ENCODE results near the gene ATP6V1B1. TPM values are rescaled to one million over a fixed set of nuclear protein-coding genes. Genes with fewer than 3 reads are reported as not detected.

ATP6V1B1 gene
- total RNA-seq, 1 experiment from 2014 or later, result 6.5 TPM

- CTCF ChIA-PET, result no interaction called here
- POLR2A ChIA-PET (ENCODE audit: low non-redundant PET), result no interaction called here
- Histone ChIP-seq H3K4me1 (ENCODE audit: insufficient read depth, low read length, poor library complexity, severe bottlenecking) (no peaks in the 10 kb centered on the region), H3K27ac (ENCODE audit: low read depth, low read length, poor library complexity, severe bottlenecking) (no peak overlapping the region), H3K9me3 (ENCODE audit: low read depth, low read length, poor library complexity, severe bottlenecking) (no peaks in the 10 kb centered on the region), H3K27me3 (replicated peaks; ENCODE audit: insufficient read depth, low read depth, low read length, poor library complexity) (no peaks in the 10 kb centered on the region), H3K36me3 (ENCODE audit: insufficient read depth, low read length, poor library complexity, severe bottlenecking) (no peaks in the 10 kb centered on the region), H3K4me3 (ENCODE audit: low read depth, low read length, poor library complexity, severe bottlenecking) (no peak overlapping the region)
- no peak for DNase-seq (ENCODE audit: low spot score)
- no TSS peak for BruUV-seq (replicated peaks)
- TF ChIP-seq EZH2 (IDR thresholded peaks at IDR 0.05; ENCODE audit: borderline replicate concordance, low read depth, low read length, poor library complexity, severe bottlenecking) (no peak), CTCF (conservative IDR thresholded peaks at IDR 0.05; ENCODE audit: low read depth, low read length) (no peak)
- intact Hi-C loops (cut with micrococcal nuclease; ENCODE audit: unreplicated experiment), result no loop called here
Observed at GRCh38 chr2:70960833-70961647, 25.3 kb downstream of the ATP6V1B1 start.

- POLR2A ChIA-PET (ENCODE audit: low non-redundant PET), result no interaction called here
- CTCF ChIA-PET, result no interaction called here
- no TSS peak for BruUV-seq (replicated peaks)
- TF ChIP-seq EZH2 (IDR thresholded peaks at IDR 0.05; ENCODE audit: borderline replicate concordance, low read depth, low read length, poor library complexity, severe bottlenecking), result no peak
- no peak for TF ChIP-seq CTCF (conservative IDR thresholded peaks at IDR 0.05; ENCODE audit: low read depth, low read length)
- Histone ChIP-seq H3K4me3 (ENCODE audit: low read depth, low read length, poor library complexity, severe bottlenecking) (no peak overlapping the region), H3K9me3 (ENCODE audit: low read depth, low read length, poor library complexity, severe bottlenecking) (no peaks in the 10 kb centered on the region), H3K4me1 (ENCODE audit: insufficient read depth, low read length, poor library complexity, severe bottlenecking) (no peaks in the 10 kb centered on the region), H3K27ac (ENCODE audit: low read depth, low read length, poor library complexity, severe bottlenecking) (no peak overlapping the region), H3K27me3 (replicated peaks; ENCODE audit: insufficient read depth, low read depth, low read length, poor library complexity) (no peaks in the 10 kb centered on the region), H3K36me3 (ENCODE audit: insufficient read depth, low read length, poor library complexity, severe bottlenecking) (no peaks in the 10 kb centered on the region)
- DNase-seq (ENCODE audit: low spot score), result no peak
- intact Hi-C loops (cut with micrococcal nuclease; ENCODE audit: unreplicated experiment), result no loop called here
Observed at GRCh38 chr2:70961648-70961994, 25.9 kb downstream of the ATP6V1B1 start.

GRCh38 chr2:70962211-70962884 lies 26.6 kb downstream of the ATP6V1B1 start:
- intact Hi-C loops (cut with micrococcal nuclease; ENCODE audit: unreplicated experiment), result no loop called here
- CTCF ChIA-PET, result no interaction called here
- no peak for DNase-seq (ENCODE audit: low spot score)
- no peaks in the 10 kb centered on the region for H3K27me3 ChIP-seq (replicated peaks; ENCODE audit: insufficient read depth, low read depth, low read length, poor library complexity)
- no peak overlapping the region for H3K4me3 ChIP-seq (ENCODE audit: low read depth, low read length, poor library complexity, severe bottlenecking)
- H3K4me1 ChIP-seq (ENCODE audit: insufficient read depth, low read length, poor library complexity, severe bottlenecking), result no peaks in the 10 kb centered on the region
- no peaks in the 10 kb centered on the region for H3K9me3 ChIP-seq (ENCODE audit: low read depth, low read length, poor library complexity, severe bottlenecking)
- POLR2A ChIA-PET (ENCODE audit: low non-redundant PET), result no interaction called here
- BruUV-seq (replicated peaks), result no TSS peak
- no peaks in the 10 kb centered on the region for H3K36me3 ChIP-seq (ENCODE audit: insufficient read depth, low read length, poor library complexity, severe bottlenecking)
- no peak overlapping the region for H3K27ac ChIP-seq (ENCODE audit: low read depth, low read length, poor library complexity, severe bottlenecking)
- TF ChIP-seq EZH2 (IDR thresholded peaks at IDR 0.05; ENCODE audit: borderline replicate concordance, low read depth, low read length, poor library complexity, severe bottlenecking) (no peak), CTCF (conservative IDR thresholded peaks at IDR 0.05; ENCODE audit: low read depth, low read length) (no peak)

All from A673 (cell line).